ENCODE results near the gene MKNK2. TPM values are rescaled to one million over a fixed set of nuclear protein-coding genes. Genes with fewer than 3 reads are reported as not detected.
A peak's percentile ranks its signal among the peaks of the same experiment; 100 is the strongest.

The MKNK2 gene
- total and polyA plus RNA-seq, 2 of the 13 experiments (the other 11 are each of a cell fraction or from before 2014, with no cell fraction given): 44.9 to 112 TPM

DNA sequence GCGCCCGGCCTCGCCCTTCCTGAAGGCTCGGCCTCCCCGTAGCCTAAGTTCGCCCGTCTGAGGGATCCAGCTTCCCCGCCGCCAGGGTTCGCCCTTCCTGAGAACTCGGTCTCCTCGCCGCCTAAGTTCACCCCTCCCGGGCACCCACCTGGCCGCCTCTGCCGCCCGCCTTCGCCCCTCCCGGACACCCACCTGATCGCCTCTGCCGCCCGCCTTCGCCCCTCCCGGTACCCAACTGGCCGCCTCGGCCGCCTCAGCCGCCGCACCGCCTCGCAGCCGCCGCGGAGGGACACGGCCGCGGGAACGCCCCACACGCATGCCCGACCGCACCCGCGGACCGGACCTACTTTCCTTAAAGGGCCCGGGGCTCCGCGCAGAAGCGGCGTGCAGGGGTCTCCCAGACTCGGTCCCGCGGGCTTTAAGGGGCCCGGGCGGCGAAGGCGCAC is 45.0 kb upstream of the MKNK2 start, which contains the start of gene MOB3A (continued):
- TF ChIP-seq, protein P1, sequence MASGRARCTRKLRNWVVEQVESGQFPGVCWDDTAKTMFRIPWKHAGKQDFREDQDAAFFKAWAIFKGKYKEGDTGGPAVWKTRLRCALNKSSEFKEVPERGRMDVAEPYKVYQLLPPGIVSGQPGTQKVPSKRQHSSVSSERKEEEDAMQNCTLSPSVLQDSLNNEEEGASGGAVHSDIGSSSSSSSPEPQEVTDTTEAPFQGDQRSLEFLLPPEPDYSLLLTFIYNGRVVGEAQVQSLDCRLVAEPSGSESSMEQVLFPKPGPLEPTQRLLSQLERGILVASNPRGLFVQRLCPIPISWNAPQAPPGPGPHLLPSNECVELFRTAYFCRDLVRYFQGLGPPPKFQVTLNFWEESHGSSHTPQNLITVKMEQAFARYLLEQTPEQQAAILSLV (CRISPR knock-in tag; IDR thresholded peaks at IDR 0.05; ENCODE audit: borderline replicate concordance): peak; percentile 89
- TF ChIP-seq, protein P2, sequence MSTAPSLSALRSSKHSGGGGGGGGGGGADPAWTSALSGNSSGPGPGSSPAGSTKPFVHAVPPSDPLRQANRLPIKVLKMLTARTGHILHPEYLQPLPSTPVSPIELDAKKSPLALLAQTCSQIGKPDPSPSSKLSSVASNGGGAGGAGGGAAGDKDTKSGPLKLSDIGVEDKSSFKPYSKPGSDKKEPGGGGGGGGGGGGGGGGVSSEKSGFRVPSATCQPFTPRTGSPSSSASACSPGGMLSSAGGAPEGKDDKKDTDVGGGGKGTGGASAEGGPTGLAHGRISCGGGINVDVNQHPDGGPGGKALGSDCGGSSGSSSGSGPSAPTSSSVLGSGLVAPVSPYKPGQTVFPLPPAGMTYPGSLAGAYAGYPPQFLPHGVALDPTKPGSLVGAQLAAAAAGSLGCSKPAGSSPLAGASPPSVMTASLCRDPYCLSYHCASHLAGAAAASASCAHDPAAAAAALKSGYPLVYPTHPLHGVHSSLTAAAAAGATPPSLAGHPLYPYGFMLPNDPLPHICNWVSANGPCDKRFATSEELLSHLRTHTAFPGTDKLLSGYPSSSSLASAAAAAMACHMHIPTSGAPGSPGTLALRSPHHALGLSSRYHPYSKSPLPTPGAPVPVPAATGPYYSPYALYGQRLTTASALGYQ (CRISPR knock-in tag; IDR thresholded peaks at IDR 0.05): peak; percentile 61; the same call in 1 of the 2 replicates
- TF ChIP-seq, protein P3, sequence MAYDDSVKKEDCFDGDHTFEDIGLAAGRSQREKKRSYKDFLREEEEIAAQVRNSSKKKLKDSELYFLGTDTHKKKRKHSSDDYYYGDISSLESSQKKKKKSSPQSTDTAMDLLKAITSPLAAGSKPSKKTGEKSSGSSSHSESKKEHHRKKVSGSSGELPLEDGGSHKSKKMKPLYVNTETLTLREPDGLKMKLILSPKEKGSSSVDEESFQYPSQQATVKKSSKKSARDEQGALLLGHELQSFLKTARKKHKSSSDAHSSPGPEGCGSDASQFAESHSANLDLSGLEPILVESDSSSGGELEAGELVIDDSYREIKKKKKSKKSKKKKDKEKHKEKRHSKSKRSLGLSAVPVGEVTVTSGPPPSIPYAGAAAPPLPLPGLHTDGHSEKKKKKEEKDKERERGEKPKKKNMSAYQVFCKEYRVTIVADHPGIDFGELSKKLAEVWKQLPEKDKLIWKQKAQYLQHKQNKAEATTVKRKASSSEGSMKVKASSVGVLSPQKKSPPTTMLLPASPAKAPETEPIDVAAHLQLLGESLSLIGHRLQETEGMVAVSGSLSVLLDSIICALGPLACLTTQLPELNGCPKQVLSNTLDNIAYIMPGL (CRISPR knock-in tag; IDR thresholded peaks at IDR 0.05; ENCODE audit: borderline replicate concordance in 1 of 2, low read depth in 1 of 2): peak; percentile 81 to 97
- TF ChIP-seq HDAC2 (CRISPR knock-in tag; IDR thresholded peaks at IDR 0.05) (no peak; the same call in 1 of the 2 replicates), PITX1 (CRISPR knock-in tag; IDR thresholded peaks at IDR 0.05) (peak; percentile 34; the same call in 1 of the 2 replicates), ELF3 (CRISPR knock-in tag; IDR thresholded peaks at IDR 0.05) (peak; percentile 52; the same call in 1 of the 2 replicates), KDM5B (CRISPR knock-in tag; IDR thresholded peaks at IDR 0.05; ENCODE audit: borderline replicate concordance) (peak; percentile 90), ZNF205 (CRISPR knock-in tag; IDR thresholded peaks at IDR 0.05) (peak; percentile 90; the same call in 1 of the 2 replicates), EED (CRISPR knock-in tag; IDR thresholded peaks at IDR 0.05) (no peak), SP2 (CRISPR knock-in tag; IDR thresholded peaks at IDR 0.05) (peak; percentile 36; the same call in 1 of the 2 replicates)
- TF ChIP-seq, protein P4, sequence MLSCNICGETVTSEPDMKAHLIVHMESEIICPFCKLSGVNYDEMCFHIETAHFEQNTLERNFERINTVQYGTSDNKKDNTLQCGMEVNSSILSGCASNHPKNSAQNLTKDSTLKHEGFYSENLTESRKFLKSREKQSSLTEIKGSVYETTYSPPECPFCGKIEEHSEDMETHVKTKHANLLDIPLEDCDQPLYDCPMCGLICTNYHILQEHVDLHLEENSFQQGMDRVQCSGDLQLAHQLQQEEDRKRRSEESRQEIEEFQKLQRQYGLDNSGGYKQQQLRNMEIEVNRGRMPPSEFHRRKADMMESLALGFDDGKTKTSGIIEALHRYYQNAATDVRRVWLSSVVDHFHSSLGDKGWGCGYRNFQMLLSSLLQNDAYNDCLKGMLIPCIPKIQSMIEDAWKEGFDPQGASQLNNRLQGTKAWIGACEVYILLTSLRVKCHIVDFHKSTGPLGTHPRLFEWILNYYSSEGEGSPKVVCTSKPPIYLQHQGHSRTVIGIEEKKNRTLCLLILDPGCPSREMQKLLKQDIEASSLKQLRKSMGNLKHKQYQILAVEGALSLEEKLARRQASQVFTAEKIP (CRISPR knock-in tag; IDR thresholded peaks at IDR 0.05; ENCODE audit: borderline replicate concordance): no peak
- TF ChIP-seq, protein P5, sequence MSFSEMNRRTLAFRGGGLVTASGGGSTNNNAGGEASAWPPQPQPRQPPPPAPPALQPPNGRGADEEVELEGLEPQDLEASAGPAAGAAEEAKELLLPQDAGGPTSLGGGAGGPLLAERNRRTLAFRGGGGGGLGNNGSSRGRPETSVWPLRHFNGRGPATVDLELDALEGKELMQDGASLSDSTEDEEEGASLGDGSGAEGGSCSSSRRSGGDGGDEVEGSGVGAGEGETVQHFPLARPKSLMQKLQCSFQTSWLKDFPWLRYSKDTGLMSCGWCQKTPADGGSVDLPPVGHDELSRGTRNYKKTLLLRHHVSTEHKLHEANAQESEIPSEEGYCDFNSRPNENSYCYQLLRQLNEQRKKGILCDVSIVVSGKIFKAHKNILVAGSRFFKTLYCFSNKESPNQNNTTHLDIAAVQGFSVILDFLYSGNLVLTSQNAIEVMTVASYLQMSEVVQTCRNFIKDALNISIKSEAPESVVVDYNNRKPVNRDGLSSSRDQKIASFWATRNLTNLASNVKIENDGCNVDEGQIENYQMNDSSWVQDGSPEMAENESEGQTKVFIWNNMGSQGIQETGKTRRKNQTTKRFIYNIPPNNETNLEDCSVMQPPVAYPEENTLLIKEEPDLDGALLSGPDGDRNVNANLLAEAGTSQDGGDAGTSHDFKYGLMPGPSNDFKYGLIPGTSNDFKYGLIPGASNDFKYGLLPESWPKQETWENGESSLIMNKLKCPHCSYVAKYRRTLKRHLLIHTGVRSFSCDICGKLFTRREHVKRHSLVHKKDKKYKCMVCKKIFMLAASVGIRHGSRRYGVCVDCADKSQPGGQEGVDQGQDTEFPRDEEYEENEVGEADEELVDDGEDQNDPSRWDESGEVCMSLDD (CRISPR knock-in tag; IDR thresholded peaks at IDR 0.05; ENCODE audit: borderline replicate concordance): no peak
- TF ChIP-seq, protein P6, sequence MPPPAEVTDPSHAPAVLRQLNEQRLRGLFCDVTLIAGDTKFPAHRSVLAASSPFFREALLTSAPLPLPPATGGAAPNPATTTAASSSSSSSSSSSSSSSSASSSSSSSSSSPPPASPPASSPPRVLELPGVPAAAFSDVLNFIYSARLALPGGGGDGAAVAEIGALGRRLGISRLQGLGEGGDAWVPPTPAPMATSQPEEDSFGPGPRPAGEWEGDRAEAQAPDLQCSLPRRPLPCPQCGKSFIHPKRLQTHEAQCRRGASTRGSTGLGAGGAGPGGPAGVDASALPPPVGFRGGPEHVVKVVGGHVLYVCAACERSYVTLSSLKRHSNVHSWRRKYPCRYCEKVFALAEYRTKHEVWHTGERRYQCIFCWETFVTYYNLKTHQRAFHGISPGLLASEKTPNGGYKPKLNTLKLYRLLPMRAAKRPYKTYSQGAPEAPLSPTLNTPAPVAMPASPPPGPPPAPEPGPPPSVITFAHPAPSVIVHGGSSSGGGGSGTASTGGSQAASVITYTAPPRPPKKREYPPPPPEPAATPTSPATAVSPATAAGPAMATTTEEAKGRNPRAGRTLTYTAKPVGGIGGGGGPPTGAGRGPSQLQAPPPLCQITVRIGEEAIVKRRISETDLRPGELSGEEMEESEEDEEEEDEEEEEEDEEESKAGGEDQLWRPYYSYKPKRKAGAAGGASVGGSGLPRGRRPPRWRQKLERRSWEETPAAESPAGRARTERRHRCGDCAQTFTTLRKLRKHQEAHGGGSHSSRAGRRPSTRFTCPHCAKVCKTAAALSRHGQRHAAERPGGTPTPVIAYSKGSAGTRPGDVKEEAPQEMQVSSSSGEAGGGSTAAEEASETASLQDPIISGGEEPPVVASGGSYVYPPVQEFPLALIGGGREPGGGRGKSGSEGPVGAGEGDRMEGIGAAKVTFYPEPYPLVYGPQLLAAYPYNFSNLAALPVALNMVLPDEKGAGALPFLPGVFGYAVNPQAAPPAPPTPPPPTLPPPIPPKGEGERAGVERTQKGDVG (CRISPR knock-in tag; IDR thresholded peaks at IDR 0.05; ENCODE audit: borderline replicate concordance): no peak
- TF ChIP-seq, protein P7, sequence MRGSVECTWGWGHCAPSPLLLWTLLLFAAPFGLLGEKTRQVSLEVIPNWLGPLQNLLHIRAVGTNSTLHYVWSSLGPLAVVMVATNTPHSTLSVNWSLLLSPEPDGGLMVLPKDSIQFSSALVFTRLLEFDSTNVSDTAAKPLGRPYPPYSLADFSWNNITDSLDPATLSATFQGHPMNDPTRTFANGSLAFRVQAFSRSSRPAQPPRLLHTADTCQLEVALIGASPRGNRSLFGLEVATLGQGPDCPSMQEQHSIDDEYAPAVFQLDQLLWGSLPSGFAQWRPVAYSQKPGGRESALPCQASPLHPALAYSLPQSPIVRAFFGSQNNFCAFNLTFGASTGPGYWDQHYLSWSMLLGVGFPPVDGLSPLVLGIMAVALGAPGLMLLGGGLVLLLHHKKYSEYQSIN (CRISPR knock-in tag; IDR thresholded peaks at IDR 0.05; ENCODE audit: borderline replicate concordance): no peak

Data from HepG2 (cell line).